ENCODE data around the gene ZSCAN22. TPM values are rescaled to one million over a fixed set of nuclear protein-coding genes. Genes with fewer than 3 reads are reported as not detected.

ZSCAN22 gene
- total RNA-seq, 1 donor from 2014 or later = 3.9 TPM

- no peak for TF ChIP-seq CTCF (IDR thresholded peaks at IDR 0.05)
- no peak overlapping the region for H3K4me3 ChIP-seq
- no peaks in the 10 kb centered on the region for H3K27me3 ChIP-seq
- H3K4me1 ChIP-seq = peaks cover 30% of the 10 kb centered on the region
- DNase-seq (ENCODE audit: extremely low spot score in 2 of 2) = no peak
- no peak overlapping the region for H3K27ac ChIP-seq
- H3K36me3 ChIP-seq = no peaks in the 10 kb centered on the region
- intact Hi-C loops (cut with DNase I) = no loop called here
- H3K9me3 ChIP-seq = no peaks in the 10 kb centered on the region
Measured at GRCh38 chr19:58328999-58329398, 2.2 kb downstream of the ZSCAN22 start.

- no peak overlapping the region for H3K27ac ChIP-seq
- peaks cover 22% of the 10 kb centered on the region for H3K4me1 ChIP-seq
- no peak for DNase-seq (ENCODE audit: extremely low spot score in 2 of 2)
- no peaks in the 10 kb centered on the region for H3K9me3 ChIP-seq
- intact Hi-C loops (cut with DNase I) = no loop called here
- H3K36me3 ChIP-seq = peaks cover 0 to 11% of the 10 kb centered on the region in 2 donors
- H3K4me3 ChIP-seq = no peak overlapping the region
- TF ChIP-seq CTCF (IDR thresholded peaks at IDR 0.05) (no peak), POLR2AphosphoS5 (IDR thresholded peaks at IDR 0.05; ENCODE audit: insufficient read depth in 1 of 2, low read depth in 1 of 2) (peak in 1 of 2 donors; percentile 36)
- no peaks in the 10 kb centered on the region for H3K27me3 ChIP-seq
Measured at GRCh38 chr19:58330458-58330857, 3.7 kb downstream of the ZSCAN22 start.

GRCh38 chr19:58332697-58333096 is 5.9 kb downstream of the ZSCAN22 start:
- intact Hi-C loops (cut with DNase I) = no loop called here
- DNase-seq (ENCODE audit: extremely low spot score in 2 of 2) = no peak

GRCh38 chr19:58334691-58335249 is 8.0 kb downstream of the ZSCAN22 start:
- H3K36me3 ChIP-seq = peaks cover 0 to 42% of the 10 kb centered on the region in 2 donors
- TF ChIP-seq POLR2A (IDR thresholded peaks at IDR 0.05) = no peak
- TF ChIP-seq CTCF (IDR thresholded peaks at IDR 0.05) = no peak
- no peak for TF ChIP-seq POLR2AphosphoS5 (IDR thresholded peaks at IDR 0.05; ENCODE audit: insufficient read depth in 1 of 2, low read depth in 1 of 2)

More at GRCh38 chr19:58332697-58333096, 5.9 kb downstream of the ZSCAN22 start:
- H3K36me3 ChIP-seq = peaks cover 0 to 22% of the 10 kb centered on the region in 2 donors
- H3K9me3 ChIP-seq = no peaks in the 10 kb centered on the region
- no peak overlapping the region for H3K4me3 ChIP-seq
- no peak overlapping the region for H3K27ac ChIP-seq
- H3K27me3 ChIP-seq = no peaks in the 10 kb centered on the region
- H3K4me1 ChIP-seq = peaks cover 10% of the 10 kb centered on the region
- TF ChIP-seq POLR2AphosphoS5 (IDR thresholded peaks at IDR 0.05; ENCODE audit: insufficient read depth in 1 of 2, low read depth in 1 of 2) (no peak), CTCF (IDR thresholded peaks at IDR 0.05) (no peak), POLR2A (IDR thresholded peaks at IDR 0.05) (no peak)

GRCh38 chr19:58335630-58336029 is 8.8 kb downstream of the ZSCAN22 start:
- DNase-seq (ENCODE audit: extremely low spot score in 2 of 2) = no peak
- no peak overlapping the region for H3K27ac ChIP-seq
- H3K4me1 ChIP-seq = no peaks in the 10 kb centered on the region
- H3K27me3 ChIP-seq = no peaks in the 10 kb centered on the region
- no peak for TF ChIP-seq CTCF (IDR thresholded peaks at IDR 0.05)
- TF ChIP-seq POLR2A (IDR thresholded peaks at IDR 0.05) = no peak
- no peak for TF ChIP-seq POLR2AphosphoS5 (IDR thresholded peaks at IDR 0.05; ENCODE audit: insufficient read depth in 1 of 2, low read depth in 1 of 2)
- H3K4me3 ChIP-seq = no peak overlapping the region
- H3K9me3 ChIP-seq = no peaks in the 10 kb centered on the region
- intact Hi-C loops (cut with DNase I) = no loop called here
- peaks cover 0 to 42% of the 10 kb centered on the region in 2 donors for H3K36me3 ChIP-seq

More at GRCh38 chr19:58334691-58335249, 8.0 kb downstream of the ZSCAN22 start:
- Histone ChIP-seq H3K27ac (no peak overlapping the region), H3K9me3 (no peaks in the 10 kb centered on the region), H3K4me1 (no peaks in the 10 kb centered on the region), H3K27me3 (no peaks in the 10 kb centered on the region), H3K4me3 (no peak overlapping the region)
- no peak for DNase-seq (ENCODE audit: extremely low spot score in 2 of 2)
- intact Hi-C loops (cut with DNase I) = no loop called here

Measured in vagina (tissue), 2 donors.